Measurements from ENCODE around the gene PAPOLB.

GRCh38 chr7:4895766-4896165 is 33.9 kb upstream of the PAPOLB start:
- TF ChIP-seq EZH2 (IDR thresholded peaks at IDR 0.05; ENCODE audit: borderline replicate concordance, insufficient read depth, low read length, poor library complexity, severe bottlenecking) (no peak), CTCF (IDR thresholded peaks at IDR 0.05; ENCODE audit: poor library complexity, severe bottlenecking) (no peak)

Data from neural cell (in vitro differentiated cells).